COR-L47 (cell line): ENCODE measurements around the gene RBFOX2.

Experiments
- DNase-seq: peaks from one replicate; lab custom pipeline; 2025; lab: John Stamatoyannopoulos, UW

Gene RBFOX2

GRCh38 chr22:35695202-35695601, 333.4 kb downstream of the RBFOX2 start:
- DNase-seq = no peak

- DNase-seq = no peak
Observed at GRCh38 chr22:35690001-35690400, 338.6 kb downstream of the RBFOX2 start.

GRCh38 chr22:35688913-35689675, 339.5 kb downstream of the RBFOX2 start:
- no peak for DNase-seq
